HepG2 (cell line): ENCODE measurements around the gene ASIC3. TPM values are rescaled to one million over a fixed set of nuclear protein-coding genes. Genes with fewer than 3 reads are reported as not detected.

Experiments
- CEBPG ChIP-seq: IDR thresholded peaks from 2 replicates; pipeline ENCODE4 v1.6.1; 2016
- FOXJ3 ChIP-seq: sonication (generic); formaldehyde crosslinking; IDR thresholded peaks from 2 replicates; pipeline ENCODE4 v1.4.0; 2020; ENCODE audit warnings: missing genetic modification reagents, mild to moderate bottlenecking, borderline replicate concordance
- NCOA1 ChIP-seq: sonication (generic); formaldehyde crosslinking; IDR thresholded peaks from 2 replicates; pipeline ENCODE4 v1.9.0; 2021; ENCODE audit warnings: missing genetic modification reagents
- RORA ChIP-seq: sonication (generic); formaldehyde crosslinking; IDR thresholded peaks from 2 replicates; pipeline ENCODE4 v1.5.0; 2020; ENCODE audit warnings: mild to moderate bottlenecking, missing genetic modification reagents, moderate library complexity
- SRSF9 ChIP-seq: fragments of 200-400 bp; formaldehyde crosslinking; IDR thresholded peaks from 2 replicates; pipeline ENCODE4 v1.6.1; 2018; ENCODE audit warnings: borderline replicate concordance, mild to moderate bottlenecking, low read depth, low read length; ENCODE audit not compliant: insufficient read depth, poor library complexity, severe bottlenecking
- TOPORS ChIP-seq: sonication (generic); formaldehyde crosslinking; IDR thresholded peaks from 2 replicates; pipeline ENCODE4 v1.8.0; 2023; ENCODE audit warnings: mild to moderate bottlenecking, missing genetic modification reagents
- YEATS2 ChIP-seq: sonication (generic); formaldehyde crosslinking; IDR thresholded peaks from 2 replicates; pipeline ENCODE4 v1.4.0; 2020; ENCODE audit warnings: missing genetic modification reagents, borderline replicate concordance
- ZNF383 ChIP-seq: sonication (generic); formaldehyde crosslinking; IDR thresholded peaks from 2 replicates; pipeline ENCODE4 v1.4.0; 2020; ENCODE audit warnings: missing genetic modification reagents, mild to moderate bottlenecking, borderline replicate concordance
- ZNF678 ChIP-seq: sonication (generic); formaldehyde crosslinking; IDR thresholded peaks from 2 replicates; pipeline ENCODE4 v1.4.0; 2020; ENCODE audit warnings: mild to moderate bottlenecking, missing genetic modification reagents
- polyA plus RNA-seq, 8 experiments: library from polyadenylated mRNA; depleted of rRNA in 3 of 8; stranded (reverse) in 7 of 8; unstranded in 1 of 8; fragments of >200 nt; fragmentation: Illumina TruSeq in 4 of 8; extraction: Trizol in 4 of 8; gene quantifications; 2 replicates each; pipeline versions ENCODE4 v1.2.1 to v1.2.3, GENCODE V29; 2011 to 2016; ENCODE audit warnings: low read depth in 4 of 8, missing spikeins in 1 of 8, mixed read lengths in 1 of 8; ENCODE audit not compliant: insufficient read depth in 1 of 8
- total RNA-seq, 5 experiments: library from RNA; depleted of rRNA; stranded (reverse); fragments of >200 nt; fragmentation: Illumina TruSeq; extraction: Trizol; gene quantifications; 2 replicates each; pipeline ENCODE4 v1.2.3, GENCODE V29; 2016; ENCODE audit warnings: low read depth in 1 of 5
- TF ChIP-seq, protein P1 (sequence below): IDR thresholded peaks from 2 replicates; pipeline ENCODE4 v1.6.1; 2016; ENCODE audit warnings: low read depth, missing genetic modification reagents, missing compliant biosample characterization
- TF ChIP-seq, protein P2 (sequence below): sonication (generic); formaldehyde crosslinking; IDR thresholded peaks from 2 replicates; pipeline ENCODE4 v1.4.0; 2020; ENCODE audit warnings: mild to moderate bottlenecking, missing genetic modification reagents
- TF ChIP-seq, protein P3 (sequence below): sonication (generic); formaldehyde crosslinking; IDR thresholded peaks from 2 replicates; pipeline ENCODE4 v1.5.1; 2020; ENCODE audit warnings: missing genetic modification reagents, mild to moderate bottlenecking, borderline replicate concordance
- TF ChIP-seq, protein P4 (sequence below): fragments of 450-650 bp; IDR thresholded peaks from 2 replicates; pipeline ENCODE4 v1.6.1; 2017
- TF ChIP-seq, protein P5 (sequence below): sonication (generic); formaldehyde crosslinking; conservative IDR thresholded peaks from 2 replicates; pipeline ENCODE4 v1.8.0; 2022; ENCODE audit warnings: missing genetic modification reagents

The ASIC3 gene
- total and polyA plus RNA-seq, 2 of the 13 experiments (the other 11 are each of a cell fraction or from before 2014, with no cell fraction given) = 0.51 TPM; not detected in 1

DNA sequence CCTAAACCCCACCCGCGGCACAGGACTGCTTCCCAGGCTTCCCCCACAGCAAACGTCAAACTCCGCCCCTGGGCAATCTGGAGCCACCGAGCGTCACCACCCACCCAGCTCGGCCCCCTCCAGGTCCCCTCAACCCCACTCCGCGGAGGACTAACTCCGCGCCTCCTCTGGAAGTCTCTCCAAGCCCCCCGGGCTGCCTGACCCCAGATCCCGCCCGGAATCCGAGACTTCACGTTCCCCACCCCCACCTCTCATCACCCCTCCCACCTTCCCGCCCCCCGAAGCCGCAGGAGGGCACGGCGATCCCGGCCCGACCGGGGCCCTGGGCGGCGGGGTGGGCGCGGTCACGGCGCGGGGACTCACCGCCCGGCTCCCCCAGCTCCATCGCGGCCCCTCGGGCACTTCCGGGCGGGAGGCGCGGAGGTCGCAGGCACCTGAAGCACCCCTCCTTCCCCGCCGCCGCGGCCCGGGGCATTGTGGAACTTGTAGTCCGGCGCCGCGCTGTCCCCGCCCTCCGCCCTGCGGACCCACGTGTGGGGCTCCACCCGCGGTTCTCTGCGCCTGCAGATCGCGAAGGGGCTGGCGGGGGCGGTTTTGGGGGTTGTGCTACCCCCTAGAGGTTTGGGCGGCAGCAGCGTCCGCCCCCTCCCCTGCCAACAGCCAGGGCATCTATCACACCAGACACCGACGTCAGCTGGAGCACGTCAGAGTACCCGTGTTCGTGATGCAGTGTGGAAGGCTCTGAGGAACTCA, 34.9 kb downstream of the ASIC3 start, which contains the start of gene TMUB1 (continued):
- TF ChIP-seq, protein P1, sequence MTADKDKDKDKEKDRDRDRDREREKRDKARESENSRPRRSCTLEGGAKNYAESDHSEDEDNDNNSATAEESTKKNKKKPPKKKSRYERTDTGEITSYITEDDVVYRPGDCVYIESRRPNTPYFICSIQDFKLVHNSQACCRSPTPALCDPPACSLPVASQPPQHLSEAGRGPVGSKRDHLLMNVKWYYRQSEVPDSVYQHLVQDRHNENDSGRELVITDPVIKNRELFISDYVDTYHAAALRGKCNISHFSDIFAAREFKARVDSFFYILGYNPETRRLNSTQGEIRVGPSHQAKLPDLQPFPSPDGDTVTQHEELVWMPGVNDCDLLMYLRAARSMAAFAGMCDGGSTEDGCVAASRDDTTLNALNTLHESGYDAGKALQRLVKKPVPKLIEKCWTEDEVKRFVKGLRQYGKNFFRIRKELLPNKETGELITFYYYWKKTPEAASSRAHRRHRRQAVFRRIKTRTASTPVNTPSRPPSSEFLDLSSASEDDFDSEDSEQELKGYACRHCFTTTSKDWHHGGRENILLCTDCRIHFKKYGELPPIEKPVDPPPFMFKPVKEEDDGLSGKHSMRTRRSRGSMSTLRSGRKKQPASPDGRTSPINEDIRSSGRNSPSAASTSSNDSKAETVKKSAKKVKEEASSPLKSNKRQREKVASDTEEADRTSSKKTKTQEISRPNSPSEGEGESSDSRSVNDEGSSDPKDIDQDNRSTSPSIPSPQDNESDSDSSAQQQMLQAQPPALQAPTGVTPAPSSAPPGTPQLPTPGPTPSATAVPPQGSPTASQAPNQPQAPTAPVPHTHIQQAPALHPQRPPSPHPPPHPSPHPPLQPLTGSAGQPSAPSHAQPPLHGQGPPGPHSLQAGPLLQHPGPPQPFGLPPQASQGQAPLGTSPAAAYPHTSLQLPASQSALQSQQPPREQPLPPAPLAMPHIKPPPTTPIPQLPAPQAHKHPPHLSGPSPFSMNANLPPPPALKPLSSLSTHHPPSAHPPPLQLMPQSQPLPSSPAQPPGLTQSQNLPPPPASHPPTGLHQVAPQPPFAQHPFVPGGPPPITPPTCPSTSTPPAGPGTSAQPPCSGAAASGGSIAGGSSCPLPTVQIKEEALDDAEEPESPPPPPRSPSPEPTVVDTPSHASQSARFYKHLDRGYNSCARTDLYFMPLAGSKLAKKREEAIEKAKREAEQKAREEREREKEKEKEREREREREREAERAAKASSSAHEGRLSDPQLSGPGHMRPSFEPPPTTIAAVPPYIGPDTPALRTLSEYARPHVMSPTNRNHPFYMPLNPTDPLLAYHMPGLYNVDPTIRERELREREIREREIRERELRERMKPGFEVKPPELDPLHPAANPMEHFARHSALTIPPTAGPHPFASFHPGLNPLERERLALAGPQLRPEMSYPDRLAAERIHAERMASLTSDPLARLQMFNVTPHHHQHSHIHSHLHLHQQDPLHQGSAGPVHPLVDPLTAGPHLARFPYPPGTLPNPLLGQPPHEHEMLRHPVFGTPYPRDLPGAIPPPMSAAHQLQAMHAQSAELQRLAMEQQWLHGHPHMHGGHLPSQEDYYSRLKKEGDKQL (CRISPR knock-in tag) = no peak
- TF ChIP-seq, protein P2, sequence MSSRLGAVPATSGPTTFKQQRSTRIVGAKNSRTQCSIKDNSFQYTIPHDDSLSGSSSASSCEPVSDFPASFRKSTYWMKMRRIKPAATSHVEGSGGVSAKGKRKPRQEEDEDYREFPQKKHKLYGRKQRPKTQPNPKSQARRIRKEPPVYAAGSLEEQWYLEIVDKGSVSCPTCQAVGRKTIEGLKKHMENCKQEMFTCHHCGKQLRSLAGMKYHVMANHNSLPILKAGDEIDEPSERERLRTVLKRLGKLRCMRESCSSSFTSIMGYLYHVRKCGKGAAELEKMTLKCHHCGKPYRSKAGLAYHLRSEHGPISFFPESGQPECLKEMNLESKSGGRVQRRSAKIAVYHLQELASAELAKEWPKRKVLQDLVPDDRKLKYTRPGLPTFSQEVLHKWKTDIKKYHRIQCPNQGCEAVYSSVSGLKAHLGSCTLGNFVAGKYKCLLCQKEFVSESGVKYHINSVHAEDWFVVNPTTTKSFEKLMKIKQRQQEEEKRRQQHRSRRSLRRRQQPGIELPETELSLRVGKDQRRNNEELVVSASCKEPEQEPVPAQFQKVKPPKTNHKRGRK (CRISPR knock-in tag) = no peak
- TF ChIP-seq FOXJ3 (CRISPR knock-in tag) (no peak), YEATS2 (no peak), SRSF9 (no peak), RORA (CRISPR knock-in tag) (no peak), TOPORS (CRISPR knock-in tag) (no peak), ZNF383 (CRISPR knock-in tag) (no peak), ZNF678 (no peak), CEBPG (CRISPR knock-in tag) (no peak), NCOA1 (no peak)
- TF ChIP-seq, protein P3, sequence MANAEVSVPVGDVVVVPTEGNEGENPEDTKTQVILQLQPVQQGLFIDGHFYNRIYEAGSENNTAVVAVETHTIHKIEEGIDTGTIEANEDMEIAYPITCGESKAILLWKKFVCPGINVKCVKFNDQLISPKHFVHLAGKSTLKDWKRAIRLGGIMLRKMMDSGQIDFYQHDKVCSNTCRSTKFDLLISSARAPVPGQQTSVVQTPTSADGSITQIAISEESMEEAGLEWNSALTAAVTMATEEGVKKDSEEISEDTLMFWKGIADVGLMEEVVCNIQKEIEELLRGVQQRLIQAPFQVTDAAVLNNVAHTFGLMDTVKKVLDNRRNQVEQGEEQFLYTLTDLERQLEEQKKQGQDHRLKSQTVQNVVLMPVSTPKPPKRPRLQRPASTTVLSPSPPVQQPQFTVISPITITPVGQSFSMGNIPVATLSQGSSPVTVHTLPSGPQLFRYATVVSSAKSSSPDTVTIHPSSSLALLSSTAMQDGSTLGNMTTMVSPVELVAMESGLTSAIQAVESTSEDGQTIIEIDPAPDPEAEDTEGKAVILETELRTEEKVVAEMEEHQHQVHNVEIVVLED (CRISPR knock-in tag) = peak; percentile 87
- TF ChIP-seq, protein P4, sequence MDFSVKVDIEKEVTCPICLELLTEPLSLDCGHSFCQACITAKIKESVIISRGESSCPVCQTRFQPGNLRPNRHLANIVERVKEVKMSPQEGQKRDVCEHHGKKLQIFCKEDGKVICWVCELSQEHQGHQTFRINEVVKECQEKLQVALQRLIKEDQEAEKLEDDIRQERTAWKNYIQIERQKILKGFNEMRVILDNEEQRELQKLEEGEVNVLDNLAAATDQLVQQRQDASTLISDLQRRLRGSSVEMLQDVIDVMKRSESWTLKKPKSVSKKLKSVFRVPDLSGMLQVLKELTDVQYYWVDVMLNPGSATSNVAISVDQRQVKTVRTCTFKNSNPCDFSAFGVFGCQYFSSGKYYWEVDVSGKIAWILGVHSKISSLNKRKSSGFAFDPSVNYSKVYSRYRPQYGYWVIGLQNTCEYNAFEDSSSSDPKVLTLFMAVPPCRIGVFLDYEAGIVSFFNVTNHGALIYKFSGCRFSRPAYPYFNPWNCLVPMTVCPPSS = no peak
- TF ChIP-seq, protein P5, sequence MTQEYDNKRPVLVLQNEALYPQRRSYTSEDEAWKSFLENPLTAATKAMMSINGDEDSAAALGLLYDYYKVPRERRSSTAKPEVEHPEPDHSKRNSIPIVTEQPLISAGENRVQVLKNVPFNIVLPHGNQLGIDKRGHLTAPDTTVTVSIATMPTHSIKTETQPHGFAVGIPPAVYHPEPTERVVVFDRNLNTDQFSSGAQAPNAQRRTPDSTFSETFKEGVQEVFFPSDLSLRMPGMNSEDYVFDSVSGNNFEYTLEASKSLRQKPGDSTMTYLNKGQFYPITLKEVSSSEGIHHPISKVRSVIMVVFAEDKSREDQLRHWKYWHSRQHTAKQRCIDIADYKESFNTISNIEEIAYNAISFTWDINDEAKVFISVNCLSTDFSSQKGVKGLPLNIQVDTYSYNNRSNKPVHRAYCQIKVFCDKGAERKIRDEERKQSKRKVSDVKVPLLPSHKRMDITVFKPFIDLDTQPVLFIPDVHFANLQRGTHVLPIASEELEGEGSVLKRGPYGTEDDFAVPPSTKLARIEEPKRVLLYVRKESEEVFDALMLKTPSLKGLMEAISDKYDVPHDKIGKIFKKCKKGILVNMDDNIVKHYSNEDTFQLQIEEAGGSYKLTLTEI (CRISPR knock-in tag) = no peak
